ENCODE data around the gene NDST3.

DNA sequence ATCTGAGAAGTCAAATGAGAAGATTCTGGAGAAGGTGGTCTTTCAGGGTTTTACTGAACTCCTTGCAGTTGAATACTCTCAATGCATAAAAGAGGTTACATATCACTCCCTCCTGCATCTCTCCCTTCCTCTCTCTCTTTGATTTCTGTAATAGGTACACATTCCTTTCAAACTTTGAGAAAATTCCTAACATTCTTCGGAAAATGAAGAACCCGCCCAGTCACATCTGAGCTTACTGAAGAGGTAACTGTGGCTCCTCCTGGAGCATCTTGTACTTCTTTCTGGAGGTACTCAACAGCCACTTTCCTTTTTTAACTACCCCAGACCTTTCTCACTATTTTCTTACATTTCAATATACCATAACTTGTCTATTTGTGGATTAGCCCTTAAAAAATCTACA lies 24.7 kb downstream of the NDST3 start:
- TF ChIP-seq ZFP3 (CRISPR knock-in tag; IDR thresholded peaks at IDR 0.05): no peak
- TF ChIP-seq OSR1 (CRISPR knock-in tag; IDR thresholded peaks at IDR 0.05): no peak
- no peak for TF ChIP-seq ISL1 (CRISPR knock-in tag; IDR thresholded peaks at IDR 0.05)
